Lower leg skin (tissue), 3 donors: ENCODE results near the gene GMPR.

ENCODE experiments used
- POLR2A ChIP-seq, 2 donors: fragments of 450-650 bp; IDR thresholded peaks; one replicate each; pipeline ENCODE4 v1.6.1; 2016 to 2017; ENCODE audit warnings: antibody characterized with exemption in 2 of 2, mild to moderate bottlenecking in 1 of 2, moderate library complexity in 1 of 2
- TF ChIP-seq, protein P1 (sequence below), 3 donors: fragments of 450-650 bp; IDR thresholded peaks; one replicate each; pipeline ENCODE4 v1.5.1; 2016; ENCODE audit warnings: antibody characterized with exemption in 3 of 3, mild to moderate bottlenecking in 3 of 3, moderate library complexity in 2 of 3

GRCh38 chr6:16198061-16198705, 40.2 kb upstream of the GMPR start:
- no peak for TF ChIP-seq POLR2A (IDR thresholded peaks at IDR 0.05)
- TF ChIP-seq, protein P1, sequence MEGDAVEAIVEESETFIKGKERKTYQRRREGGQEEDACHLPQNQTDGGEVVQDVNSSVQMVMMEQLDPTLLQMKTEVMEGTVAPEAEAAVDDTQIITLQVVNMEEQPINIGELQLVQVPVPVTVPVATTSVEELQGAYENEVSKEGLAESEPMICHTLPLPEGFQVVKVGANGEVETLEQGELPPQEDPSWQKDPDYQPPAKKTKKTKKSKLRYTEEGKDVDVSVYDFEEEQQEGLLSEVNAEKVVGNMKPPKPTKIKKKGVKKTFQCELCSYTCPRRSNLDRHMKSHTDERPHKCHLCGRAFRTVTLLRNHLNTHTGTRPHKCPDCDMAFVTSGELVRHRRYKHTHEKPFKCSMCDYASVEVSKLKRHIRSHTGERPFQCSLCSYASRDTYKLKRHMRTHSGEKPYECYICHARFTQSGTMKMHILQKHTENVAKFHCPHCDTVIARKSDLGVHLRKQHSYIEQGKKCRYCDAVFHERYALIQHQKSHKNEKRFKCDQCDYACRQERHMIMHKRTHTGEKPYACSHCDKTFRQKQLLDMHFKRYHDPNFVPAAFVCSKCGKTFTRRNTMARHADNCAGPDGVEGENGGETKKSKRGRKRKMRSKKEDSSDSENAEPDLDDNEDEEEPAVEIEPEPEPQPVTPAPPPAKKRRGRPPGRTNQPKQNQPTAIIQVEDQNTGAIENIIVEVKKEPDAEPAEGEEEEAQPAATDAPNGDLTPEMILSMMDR (IDR thresholded peaks at IDR 0.05): no peak
